C4-2B (cell line): ENCODE measurements around the gene NGFR.

ENCODE experiments used
- CTCF ChIP-seq: fragments of 450-650 bp; conservative IDR thresholded peaks from 2 replicates; pipeline ENCODE4 v1.5.1; 2017; ENCODE audit warnings: mild to moderate bottlenecking
- ZFX ChIP-seq: fragments of 450-650 bp; IDR thresholded peaks from 2 replicates; pipeline ENCODE4 v1.6.1; 2017

- TF ChIP-seq CTCF (no peak), ZFX (no peak)
Observed at GRCh38 chr17:49545806-49546545, 50.9 kb downstream of the NGFR start.
